NCI-H82 treated with DMSO at 0.1 percent for 48 hours (cell line): ENCODE data around the gene CSAG3.

Experiments
- DNase-seq: peaks from one replicate; lab custom pipeline; 2025; ENCODE audit not compliant: unreplicated experiment; lab: John Stamatoyannopoulos, UW

CSAG3 gene

DNA sequence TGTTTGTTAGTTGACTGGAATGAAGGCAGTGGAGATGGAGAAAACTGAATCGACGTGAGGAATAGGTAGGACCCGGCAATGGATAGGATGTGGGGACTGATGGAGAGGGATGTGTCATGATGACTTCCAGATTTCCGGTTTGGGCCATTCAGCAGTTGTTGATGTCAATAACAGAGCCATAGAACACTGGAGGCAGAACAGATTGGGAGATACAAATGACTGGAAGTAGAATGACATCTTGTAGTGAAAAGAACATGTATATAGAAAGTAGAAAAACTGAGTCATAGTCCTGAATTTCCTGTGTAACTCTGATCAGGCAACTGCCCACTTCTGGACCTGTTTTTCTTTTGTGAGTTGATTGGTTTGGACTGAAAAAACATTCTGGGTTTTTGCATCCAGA lies 47.0 kb downstream of the CSAG3 start:
- DNase-seq: no peak
